LHCN-M2 (cell line): ENCODE data around the gene PTPRG. TPM values are rescaled to one million over a fixed set of nuclear protein-coding genes. Genes with fewer than 3 reads are reported as not detected.

ENCODE experiments used
- DNase-seq: peaks from one replicate; pipeline ENCODE4 v3.0.0-alpha.2; 2012; ENCODE audit warnings: low read depth
- total RNA-seq: library from RNA; depleted of rRNA; stranded (reverse); fragments of >200 nt; gene quantifications from 2 replicates; pipeline ENCODE4 v1.2.3, GENCODE V29; 2014

Gene PTPRG
- total RNA-seq, 1 experiment from 2014 or later: 32.2 TPM

GRCh38 chr3:62044874-62045411 lies 483.6 kb downstream of the PTPRG start:
- no peak for DNase-seq

GRCh38 chr3:62046326-62046725 lies 485.0 kb downstream of the PTPRG start:
- DNase-seq: peak; percentile 48

GRCh38 chr3:62048577-62048976 lies 487.2 kb downstream of the PTPRG start:
- DNase-seq: no peak

- DNase-seq: peak; percentile 30
These were observed 487.7 kb downstream of the PTPRG start for GRCh38 chr3:62049033-62049432.

GRCh38 chr3:62051506-62051905 lies 490.1 kb downstream of the PTPRG start:
- DNase-seq: peak; percentile 37

- no peak for DNase-seq
These were observed 491.0 kb downstream of the PTPRG start for GRCh38 chr3:62052331-62052730.

- DNase-seq: no peak
These were observed 495.3 kb downstream of the PTPRG start for GRCh38 chr3:62056658-62057057.

GRCh38 chr3:62057339-62058047 lies 496.1 kb downstream of the PTPRG start:
- peak; percentile 39 for DNase-seq

GRCh38 chr3:62065985-62066693 lies 504.8 kb downstream of the PTPRG start:
- DNase-seq: peak; percentile 5

- DNase-seq: no peak
These were observed 507.0 kb downstream of the PTPRG start for GRCh38 chr3:62068337-62068736.

- no peak for DNase-seq
These were observed 509.5 kb downstream of the PTPRG start for GRCh38 chr3:62070891-62071290.

GRCh38 chr3:62073038-62073437 lies 511.7 kb downstream of the PTPRG start:
- no peak for DNase-seq

GRCh38 chr3:62084558-62084957 lies 523.2 kb downstream of the PTPRG start:
- DNase-seq: no peak

- DNase-seq: no peak
These were observed 527.2 kb downstream of the PTPRG start for GRCh38 chr3:62088472-62089104.

GRCh38 chr3:62090066-62090465 lies 528.7 kb downstream of the PTPRG start:
- no peak for DNase-seq

- no peak for DNase-seq
These were observed 529.1 kb downstream of the PTPRG start for GRCh38 chr3:62090519-62090918.

GRCh38 chr3:62093025-62093424 lies 531.7 kb downstream of the PTPRG start:
- DNase-seq: no peak

- DNase-seq: no peak
These were observed 533.1 kb downstream of the PTPRG start for GRCh38 chr3:62094461-62094860.

GRCh38 chr3:62095080-62095479 lies 533.7 kb downstream of the PTPRG start:
- no peak for DNase-seq

- DNase-seq: no peak
These were observed 534.4 kb downstream of the PTPRG start for GRCh38 chr3:62095756-62096155.

GRCh38 chr3:62096521-62096920 lies 535.1 kb downstream of the PTPRG start:
- no peak for DNase-seq

GRCh38 chr3:62097121-62097520 lies 535.8 kb downstream of the PTPRG start:
- DNase-seq: no peak
